HFF-Myc (cell line): ENCODE measurements around the gene IGF1R.

ENCODE experiments used
- DNase-seq: peaks from one replicate; pipeline ENCODE4 v3.0.0-alpha.2; 2011; ENCODE audit warnings: low read depth; ENCODE audit errors: extremely low read depth
- H3K4me3 ChIP-seq: replicated peaks from 2 replicates; pipeline ENCODE4 v1.5.1; 2011; ENCODE audit warnings: low read depth, mild to moderate bottlenecking, control low read depth, low read length
- CTCF ChIP-seq: IDR thresholded peaks from 2 replicates; pipeline ENCODE4 v1.5.1; 2012; ENCODE audit warnings: mild to moderate bottlenecking, low read depth, low read length, control low read depth; ENCODE audit errors: missing control alignments

Gene IGF1R

GRCh38 chr15:99006146-99006545, 357.8 kb downstream of the IGF1R start:
- no peak for TF ChIP-seq CTCF
- no peak for DNase-seq
- no peak overlapping the region for H3K4me3 ChIP-seq

DNA sequence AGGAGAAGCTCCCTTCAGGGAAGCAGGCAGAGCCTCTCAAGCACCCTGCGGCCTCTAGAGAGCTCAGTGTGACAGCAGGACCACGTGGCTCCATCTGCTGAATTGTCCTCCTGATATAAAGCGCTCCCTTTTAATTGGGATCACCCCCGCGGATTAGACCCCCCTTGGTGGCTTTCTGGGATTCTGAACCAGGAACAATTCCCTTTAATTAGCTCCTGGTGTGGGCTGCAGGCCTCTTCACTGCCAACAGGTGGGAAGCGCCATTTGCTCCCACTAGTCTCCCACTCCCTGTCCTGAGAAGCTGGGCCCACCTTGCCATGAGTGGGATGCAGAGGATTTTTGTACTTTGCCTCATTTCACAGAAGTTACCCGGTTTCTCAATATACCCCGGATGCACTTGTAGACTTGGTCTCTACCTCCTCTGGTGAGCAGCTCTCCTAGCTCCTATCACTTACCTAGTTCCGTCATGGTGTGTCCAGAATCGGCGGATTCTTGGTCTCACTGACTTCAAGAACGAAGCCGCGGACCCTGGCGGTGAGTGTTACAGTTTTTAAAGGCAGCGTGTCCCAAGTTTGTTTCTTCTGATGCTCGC, 358.7 kb downstream of the IGF1R start:
- no peak overlapping the region for H3K4me3 ChIP-seq
- TF ChIP-seq CTCF = no peak
- no peak for DNase-seq

DNA sequence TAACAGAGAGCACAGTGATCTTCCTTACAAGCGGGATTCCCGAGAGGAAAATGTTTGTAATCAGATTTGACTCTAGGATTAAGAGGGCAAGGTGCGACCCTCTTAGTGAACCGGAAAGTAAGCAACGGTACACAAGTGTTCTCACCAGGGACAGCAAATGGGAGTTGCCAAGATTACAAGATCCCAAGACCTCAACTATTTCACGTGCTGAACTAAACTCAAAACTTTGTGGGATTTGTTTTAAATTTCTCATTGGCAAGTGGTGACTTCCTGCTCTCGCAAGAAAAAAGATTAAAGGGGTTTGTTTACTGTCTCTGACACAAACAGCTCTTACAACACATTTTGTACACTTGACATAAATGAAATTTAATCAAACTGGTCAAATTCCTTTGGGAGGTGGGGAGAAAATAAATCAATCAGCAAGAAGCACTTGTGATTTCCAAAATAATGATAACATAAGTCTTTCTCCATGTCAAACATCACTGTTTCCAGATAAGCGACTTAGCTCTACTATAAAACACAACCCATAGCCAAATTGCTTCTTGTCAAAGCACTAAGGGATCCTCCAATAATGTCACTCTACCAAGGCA, 361.5 kb downstream of the IGF1R start:
- H3K4me3 ChIP-seq = no peak overlapping the region
- no peak for DNase-seq
- no peak for TF ChIP-seq CTCF

GRCh38 chr15:99010768-99011167, 362.4 kb downstream of the IGF1R start:
- no peak overlapping the region for H3K4me3 ChIP-seq
- no peak for TF ChIP-seq CTCF
- no peak for DNase-seq
